Right atrium auricular region (tissue), 2 donors: ENCODE measurements around the gene ARGLU1. TPM values are rescaled to one million over a fixed set of nuclear protein-coding genes. Genes with fewer than 3 reads are reported as not detected.

Experiments used
- DNase-seq: peaks from one replicate; pipeline ENCODE4 v3.0.0-alpha.2; 2019; ENCODE audit warnings: low spot score
- H3K27ac ChIP-seq, 2 donors: fragments of 200-600 bp; sonication (generic); 1 replicate in 1 of 2; 2 replicates in 1 of 2; pipeline ENCODE4 v1.5.1; 2016 to 2019
- H3K27me3 ChIP-seq, 2 donors: fragments of 200-600 bp; sonication (generic); one replicate each; pipeline versions ENCODE4 v1.5.1 to v1.6.0; 2017 to 2019
- H3K36me3 ChIP-seq: fragments of 200-600 bp; sonication (generic); one replicate; pipeline ENCODE4 v1.5.1; 2016
- H3K4me1 ChIP-seq, 2 donors: fragments of 200-600 bp; sonication (generic); one replicate each; pipeline versions ENCODE4 v1.5.1 to v1.6.0; 2017 to 2019
- H3K4me3 ChIP-seq, 2 donors: fragments of 200-600 bp; sonication (generic); 1 replicate in 1 of 2; 2 replicates in 1 of 2; pipeline ENCODE4 v1.5.1; 2017 to 2019; ENCODE audit warnings: mild to moderate bottlenecking in 1 of 2, moderate library complexity in 1 of 2
- H3K9me3 ChIP-seq, 2 donors: fragments of 200-600 bp; sonication (generic); one replicate each; pipeline ENCODE4 v1.5.1; 2019
- total RNA-seq, 2 donors: library from RNA; depleted of rRNA; stranded (reverse); fragments of >200 nt; gene quantifications; one replicate each; pipeline ENCODE4 v1.1.0, GENCODE V29; 2016
- TF ChIP-seq, protein P1 (sequence below), 2 donors: fragments of 200-600 bp; sonication (generic); IDR thresholded peaks; one replicate each; pipeline ENCODE4 v1.5.1; 2019; ENCODE audit warnings: antibody characterized with exemption in 2 of 2

ARGLU1 gene
- total RNA-seq, 2 donors from 2014 or later: 26.1 to 39.9 TPM

DNA sequence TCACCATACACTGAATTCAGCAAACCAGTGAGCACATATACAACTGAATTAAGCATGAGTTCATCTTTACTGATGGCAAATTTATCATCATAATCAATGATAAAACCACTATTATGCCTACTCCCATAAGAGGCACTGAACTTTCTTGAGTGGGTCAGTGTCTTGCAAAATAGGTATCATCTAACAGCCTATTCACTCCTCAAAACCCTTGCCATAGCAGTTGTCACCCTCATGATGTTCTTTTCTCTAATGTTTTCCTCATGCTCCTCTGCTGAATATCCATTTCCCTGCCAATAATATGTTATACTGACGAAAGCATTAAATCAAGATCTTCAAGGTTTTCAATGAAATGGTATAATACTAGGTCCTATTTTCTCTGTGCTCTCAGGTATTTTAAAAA is 5.6 kb downstream of the ARGLU1 start:
- TF ChIP-seq, protein P1, sequence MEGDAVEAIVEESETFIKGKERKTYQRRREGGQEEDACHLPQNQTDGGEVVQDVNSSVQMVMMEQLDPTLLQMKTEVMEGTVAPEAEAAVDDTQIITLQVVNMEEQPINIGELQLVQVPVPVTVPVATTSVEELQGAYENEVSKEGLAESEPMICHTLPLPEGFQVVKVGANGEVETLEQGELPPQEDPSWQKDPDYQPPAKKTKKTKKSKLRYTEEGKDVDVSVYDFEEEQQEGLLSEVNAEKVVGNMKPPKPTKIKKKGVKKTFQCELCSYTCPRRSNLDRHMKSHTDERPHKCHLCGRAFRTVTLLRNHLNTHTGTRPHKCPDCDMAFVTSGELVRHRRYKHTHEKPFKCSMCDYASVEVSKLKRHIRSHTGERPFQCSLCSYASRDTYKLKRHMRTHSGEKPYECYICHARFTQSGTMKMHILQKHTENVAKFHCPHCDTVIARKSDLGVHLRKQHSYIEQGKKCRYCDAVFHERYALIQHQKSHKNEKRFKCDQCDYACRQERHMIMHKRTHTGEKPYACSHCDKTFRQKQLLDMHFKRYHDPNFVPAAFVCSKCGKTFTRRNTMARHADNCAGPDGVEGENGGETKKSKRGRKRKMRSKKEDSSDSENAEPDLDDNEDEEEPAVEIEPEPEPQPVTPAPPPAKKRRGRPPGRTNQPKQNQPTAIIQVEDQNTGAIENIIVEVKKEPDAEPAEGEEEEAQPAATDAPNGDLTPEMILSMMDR (IDR thresholded peaks at IDR 0.05): no peak
- Histone ChIP-seq H3K36me3 (peaks cover 21% of the 10 kb centered on the region), H3K27me3 (no peaks in the 10 kb centered on the region), H3K4me3 (no peak overlapping the region), H3K9me3 (no peaks in the 10 kb centered on the region), H3K27ac (peak overlapping the region in 1 of 2 donors; percentile 43), H3K4me1 (peaks cover 0 to 83% of the 10 kb centered on the region in 2 donors)
- DNase-seq: no peak

- Histone ChIP-seq H3K27me3 (no peaks in the 10 kb centered on the region), H3K36me3 (peaks cover 28% of the 10 kb centered on the region), H3K9me3 (no peaks in the 10 kb centered on the region), H3K4me3 (no peak overlapping the region), H3K27ac (peak overlapping the region in 1 of 2 donors; percentile 43), H3K4me1 (peaks cover 0 to 82% of the 10 kb centered on the region in 2 donors)
- TF ChIP-seq, protein P1 (IDR thresholded peaks at IDR 0.05): no peak
- no peak for DNase-seq
Measured at GRCh38 chr13:106561551-106562170, 6.3 kb downstream of the ARGLU1 start.

GRCh38 chr13:106560821-106561220 is 7.1 kb downstream of the ARGLU1 start:
- peak overlapping the region in 1 of 2 donors; percentile 43 for H3K27ac ChIP-seq
- H3K4me1 ChIP-seq: peaks cover 0 to 76% of the 10 kb centered on the region in 2 donors

GRCh38 chr13:106558527-106558926 is 9.4 kb downstream of the ARGLU1 start:
- H3K4me3 ChIP-seq: no peak overlapping the region
- TF ChIP-seq, protein P1 (IDR thresholded peaks at IDR 0.05): no peak
- H3K27ac ChIP-seq: peak overlapping the region; percentile 19 to 42
- H3K27me3 ChIP-seq: no peaks in the 10 kb centered on the region
- H3K9me3 ChIP-seq: no peaks in the 10 kb centered on the region
- peaks cover 59% of the 10 kb centered on the region for H3K36me3 ChIP-seq
- H3K4me1 ChIP-seq: peaks cover 0 to 54% of the 10 kb centered on the region in 2 donors
- DNase-seq: no peak

More at GRCh38 chr13:106560821-106561220, 7.1 kb downstream of the ARGLU1 start:
- no peaks in the 10 kb centered on the region for H3K27me3 ChIP-seq
- no peaks in the 10 kb centered on the region for H3K9me3 ChIP-seq
- peaks cover 36% of the 10 kb centered on the region for H3K36me3 ChIP-seq
- H3K4me3 ChIP-seq: no peak overlapping the region
- TF ChIP-seq, protein P1 (IDR thresholded peaks at IDR 0.05): no peak
- DNase-seq: no peak

DNA sequence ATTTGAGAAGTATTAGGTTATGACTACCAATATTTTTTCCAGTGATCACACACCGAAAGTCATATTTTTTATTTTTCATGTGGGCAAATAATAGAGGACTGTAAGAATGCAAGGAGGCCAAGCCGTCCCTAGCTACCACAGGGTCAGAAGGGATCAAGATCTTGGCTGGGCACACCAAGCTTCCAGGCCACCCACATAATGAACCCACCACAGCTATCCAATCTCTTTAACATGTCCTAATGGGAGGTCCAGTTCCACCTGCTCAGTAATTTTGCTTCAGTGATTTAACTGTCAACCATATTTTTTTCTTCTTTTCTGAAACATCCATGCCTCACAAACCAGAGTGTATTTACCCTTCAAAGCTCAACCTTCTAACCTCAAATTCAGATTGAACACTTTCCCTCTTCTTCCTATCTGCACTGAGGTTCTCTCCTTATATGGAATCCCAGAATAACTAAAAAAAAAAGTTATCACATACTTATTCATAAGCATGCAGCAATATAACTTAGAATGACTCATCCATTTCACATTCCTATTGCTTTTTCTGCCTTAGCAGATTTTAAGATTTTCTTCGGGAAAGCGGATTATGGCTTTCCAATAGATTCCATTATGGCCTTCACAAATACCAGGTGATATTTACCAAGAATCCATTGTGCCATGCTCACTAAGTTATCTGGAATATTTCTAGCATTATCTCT is 12.2 kb downstream of the ARGLU1 start:
- no peaks in the 10 kb centered on the region for H3K9me3 ChIP-seq
- DNase-seq: no peak
- H3K4me1 ChIP-seq: peaks cover 0 to 42% of the 10 kb centered on the region in 2 donors
- H3K36me3 ChIP-seq: peaks cover 59% of the 10 kb centered on the region
- H3K4me3 ChIP-seq: no peak overlapping the region
- TF ChIP-seq, protein P1 (IDR thresholded peaks at IDR 0.05): no peak
- no peak overlapping the region for H3K27ac ChIP-seq
- no peaks in the 10 kb centered on the region for H3K27me3 ChIP-seq
